AG09319 (cell line): Measurements from ENCODE around the gene OR10G6.

Experiments
- DNase-seq: peaks from one replicate; pipeline ENCODE4 v3.0.0-alpha.2; 2010; ENCODE audit warnings: low read depth; ENCODE audit errors: extremely low read depth
- TF ChIP-seq, protein P1 (sequence below): IDR thresholded peaks from 2 replicates; pipeline ENCODE4 v1.5.1; 2011; ENCODE audit warnings: low read depth, mild to moderate bottlenecking, inconsistent platforms, low read length, moderate library complexity

Gene OR10G6

GRCh38 chr11:123979311-123979710 lies 15.7 kb downstream of the OR10G6 start:
- no peak for DNase-seq
- TF ChIP-seq, protein P1, sequence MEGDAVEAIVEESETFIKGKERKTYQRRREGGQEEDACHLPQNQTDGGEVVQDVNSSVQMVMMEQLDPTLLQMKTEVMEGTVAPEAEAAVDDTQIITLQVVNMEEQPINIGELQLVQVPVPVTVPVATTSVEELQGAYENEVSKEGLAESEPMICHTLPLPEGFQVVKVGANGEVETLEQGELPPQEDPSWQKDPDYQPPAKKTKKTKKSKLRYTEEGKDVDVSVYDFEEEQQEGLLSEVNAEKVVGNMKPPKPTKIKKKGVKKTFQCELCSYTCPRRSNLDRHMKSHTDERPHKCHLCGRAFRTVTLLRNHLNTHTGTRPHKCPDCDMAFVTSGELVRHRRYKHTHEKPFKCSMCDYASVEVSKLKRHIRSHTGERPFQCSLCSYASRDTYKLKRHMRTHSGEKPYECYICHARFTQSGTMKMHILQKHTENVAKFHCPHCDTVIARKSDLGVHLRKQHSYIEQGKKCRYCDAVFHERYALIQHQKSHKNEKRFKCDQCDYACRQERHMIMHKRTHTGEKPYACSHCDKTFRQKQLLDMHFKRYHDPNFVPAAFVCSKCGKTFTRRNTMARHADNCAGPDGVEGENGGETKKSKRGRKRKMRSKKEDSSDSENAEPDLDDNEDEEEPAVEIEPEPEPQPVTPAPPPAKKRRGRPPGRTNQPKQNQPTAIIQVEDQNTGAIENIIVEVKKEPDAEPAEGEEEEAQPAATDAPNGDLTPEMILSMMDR = no peak

DNA sequence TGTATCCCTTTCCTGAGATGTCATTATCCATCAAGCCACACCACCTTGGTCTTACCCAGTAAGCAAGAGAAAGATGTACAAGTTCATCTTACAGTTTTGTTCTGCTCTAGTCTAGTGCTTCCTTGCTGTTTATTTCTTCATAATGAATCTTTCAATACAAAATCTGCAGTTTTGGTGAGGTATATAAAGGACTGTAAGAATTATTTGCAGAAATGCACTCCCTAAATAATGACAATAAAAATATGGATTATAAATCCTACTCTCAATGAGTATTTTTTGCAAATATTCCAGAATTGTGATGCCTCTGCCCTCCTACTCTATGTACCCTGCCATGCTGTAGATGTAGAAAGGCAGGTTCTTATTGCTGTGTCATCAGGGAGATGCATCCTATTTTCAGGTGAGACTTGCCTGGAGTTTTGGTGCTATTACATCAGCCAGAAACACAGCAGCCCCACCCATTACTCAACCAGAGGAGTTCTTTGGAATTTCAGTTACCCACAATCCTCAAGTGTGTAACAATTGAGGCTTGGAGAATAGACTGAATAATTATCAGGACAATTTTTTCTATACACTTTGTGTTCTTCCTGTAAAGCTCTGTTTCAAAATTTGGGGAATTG lies 17.1 kb downstream of the OR10G6 start, which contains the start of gene OR10S1:
Gene OR10S1 (minus strand): TSS at position 51 of the 617 bp plus-strand sequence. CDS start 117 bp downstream, outside the sequence.
- TF ChIP-seq, protein P1 = no peak
- no peak for DNase-seq

DNA sequence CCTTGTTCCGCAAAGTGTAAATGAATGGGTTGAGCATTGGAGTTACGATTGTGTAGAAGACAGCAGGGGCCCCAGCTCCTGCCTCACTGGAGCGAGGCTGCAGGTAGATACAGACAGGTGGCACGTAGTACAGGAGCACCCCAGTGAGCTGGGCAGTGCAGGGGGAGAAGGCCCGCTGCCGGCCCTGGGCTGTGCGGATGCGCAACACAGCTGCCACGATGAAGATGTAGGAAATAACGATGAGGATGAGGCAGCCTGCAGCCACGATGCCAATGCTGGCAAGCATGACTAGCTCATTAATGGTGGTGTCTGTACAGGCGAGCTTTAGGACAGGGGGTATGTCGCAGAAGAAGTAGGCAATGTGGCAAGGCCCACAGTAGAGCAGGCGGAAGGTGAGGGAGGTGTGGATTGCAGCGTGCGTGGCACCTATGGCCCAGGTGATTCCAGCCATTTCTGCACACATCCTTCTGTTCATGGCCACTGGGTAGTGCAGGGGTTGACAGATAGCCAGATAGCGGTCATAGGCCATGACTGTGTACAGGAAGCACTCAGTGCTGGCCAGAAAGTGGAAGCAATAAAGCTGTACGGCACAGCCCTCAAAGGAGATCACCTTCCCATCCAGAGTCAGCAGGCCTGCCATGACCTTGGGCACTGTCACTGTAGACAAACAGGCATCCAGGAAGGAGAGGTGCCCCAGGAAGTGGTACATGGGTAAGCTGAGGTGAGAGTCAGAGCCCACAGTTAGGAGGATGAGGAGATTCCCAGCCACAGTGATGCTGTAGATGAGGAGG lies 18.0 kb downstream of the OR10G6 start:
- TF ChIP-seq, protein P1 = no peak
- DNase-seq = no peak

GRCh38 chr11:123973816-123974215 lies 21.1 kb downstream of the OR10G6 start:
- TF ChIP-seq, protein P1 = no peak
- no peak for DNase-seq

- no peak for DNase-seq
- TF ChIP-seq, protein P1 = no peak
Observed at GRCh38 chr11:123956752-123957151, 38.2 kb downstream of the OR10G6 start.

DNA sequence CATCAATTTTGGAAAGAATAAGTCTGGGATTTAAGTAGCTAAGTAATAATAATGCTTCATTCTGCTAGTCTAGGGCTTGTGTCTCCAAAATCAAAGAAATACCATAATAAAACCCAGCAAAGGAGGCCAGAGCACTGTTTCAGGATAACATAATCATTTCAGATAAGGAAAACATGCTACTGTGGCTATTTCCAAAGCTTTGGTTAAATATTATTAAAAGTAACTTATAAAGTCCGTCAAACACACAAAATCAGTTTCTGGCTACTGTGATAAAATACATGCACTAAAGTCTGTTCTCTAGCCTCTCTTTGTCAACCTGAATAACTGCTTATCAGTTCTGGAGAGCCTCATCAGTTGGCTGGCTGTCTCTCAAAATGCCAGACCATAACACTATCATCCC lies 49.8 kb downstream of the OR10G6 start:
- DNase-seq = no peak
- TF ChIP-seq, protein P1 = no peak
